ES-I3 (cell line): ENCODE data around the gene TMEM26.

Experiments
- H3K36me3 ChIP-seq: 2 replicates; pipeline ENCODE4 v1.6.1; 2013; ENCODE audit warnings: mild to moderate bottlenecking, low read length, control low read depth, moderate library complexity; ENCODE audit not compliant: insufficient read depth
- H3K4me1 ChIP-seq: 2 replicates; pipeline ENCODE4 v1.6.1; 2013; ENCODE audit warnings: mild to moderate bottlenecking, control low read depth, low read length; ENCODE audit not compliant: insufficient read depth
- H3K9ac ChIP-seq: 2 replicates; pipeline ENCODE4 v1.6.1; 2013; ENCODE audit warnings: low read depth, mild to moderate bottlenecking, low read length, moderate library complexity
- H3K9me3 ChIP-seq: 2 replicates; pipeline ENCODE4 v1.6.1; 2013; ENCODE audit warnings: mild to moderate bottlenecking, low read length, moderate library complexity; ENCODE audit not compliant: control insufficient read depth, insufficient read depth

The TMEM26 gene

GRCh38 chr10:61448841-61449600 lies 4.2 kb downstream of the TMEM26 start:
- Histone ChIP-seq H3K9ac (no peak overlapping the region), H3K36me3 (no peaks in the 10 kb centered on the region), H3K4me1 (no peaks in the 10 kb centered on the region; the same call in 1 of the 2 replicates), H3K9me3 (no peaks in the 10 kb centered on the region)

GRCh38 chr10:61448091-61448490 lies 5.1 kb downstream of the TMEM26 start:
- Histone ChIP-seq H3K4me1 (no peaks in the 10 kb centered on the region), H3K36me3 (no peaks in the 10 kb centered on the region), H3K9me3 (no peaks in the 10 kb centered on the region), H3K9ac (no peak overlapping the region)

GRCh38 chr10:61439058-61439609 lies 14.0 kb downstream of the TMEM26 start:
- H3K36me3 ChIP-seq: no peaks in the 10 kb centered on the region
- H3K4me1 ChIP-seq: no peaks in the 10 kb centered on the region
- no peak overlapping the region for H3K9ac ChIP-seq
- H3K9me3 ChIP-seq: no peaks in the 10 kb centered on the region

GRCh38 chr10:61438141-61438988 lies 14.8 kb downstream of the TMEM26 start:
- no peaks in the 10 kb centered on the region for H3K36me3 ChIP-seq
- H3K9me3 ChIP-seq: no peaks in the 10 kb centered on the region
- no peaks in the 10 kb centered on the region for H3K4me1 ChIP-seq
- no peak overlapping the region for H3K9ac ChIP-seq

- no peak overlapping the region for H3K9ac ChIP-seq
- peaks cover 2% of the 10 kb centered on the region for H3K9me3 ChIP-seq
- H3K4me1 ChIP-seq: no peaks in the 10 kb centered on the region
- no peaks in the 10 kb centered on the region for H3K36me3 ChIP-seq
These were observed 30.0 kb downstream of the TMEM26 start for GRCh38 chr10:61423178-61423577.

GRCh38 chr10:61417661-61418060 lies 35.5 kb downstream of the TMEM26 start:
- Histone ChIP-seq H3K4me1 (peaks cover 4% of the 10 kb centered on the region; the same call in 1 of the 2 replicates), H3K36me3 (no peaks in the 10 kb centered on the region), H3K9me3 (0 out of 2 replicates have a peak, but pooled peaks cover 2% of the 10 kb centered on the region), H3K9ac (no peak overlapping the region)

GRCh38 chr10:61415824-61416223 lies 37.4 kb downstream of the TMEM26 start:
- Histone ChIP-seq H3K36me3 (no peaks in the 10 kb centered on the region), H3K9me3 (0 out of 2 replicates have a peak, but pooled peaks cover 2% of the 10 kb centered on the region), H3K9ac (no peak overlapping the region), H3K4me1 (peaks cover 4% of the 10 kb centered on the region; the same call in 1 of the 2 replicates)

- Histone ChIP-seq H3K9ac (no peak overlapping the region), H3K4me1 (peaks cover 4% of the 10 kb centered on the region; the same call in 1 of the 2 replicates)
These were observed 41.5 kb downstream of the TMEM26 start for GRCh38 chr10:61411706-61412105.

GRCh38 chr10:61410353-61411070 lies 42.7 kb downstream of the TMEM26 start:
- Histone ChIP-seq H3K36me3 (no peaks in the 10 kb centered on the region), H3K9me3 (no peaks in the 10 kb centered on the region), H3K9ac (no peak overlapping the region), H3K4me1 (peaks cover 4% of the 10 kb centered on the region; the same call in 1 of the 2 replicates)

More at GRCh38 chr10:61411706-61412105, 41.5 kb downstream of the TMEM26 start:
- no peaks in the 10 kb centered on the region for H3K36me3 ChIP-seq
- no peaks in the 10 kb centered on the region for H3K9me3 ChIP-seq

GRCh38 chr10:61409157-61409556 lies 44.0 kb downstream of the TMEM26 start:
- Histone ChIP-seq H3K9me3 (no peaks in the 10 kb centered on the region), H3K36me3 (no peaks in the 10 kb centered on the region), H3K4me1 (peaks cover 5% of the 10 kb centered on the region; the same call in 1 of the 2 replicates), H3K9ac (no peak overlapping the region)

GRCh38 chr10:61408105-61408504 lies 45.1 kb downstream of the TMEM26 start:
- Histone ChIP-seq H3K9ac (no peak overlapping the region), H3K4me1 (peaks cover 5% of the 10 kb centered on the region; the same call in 1 of the 2 replicates), H3K36me3 (no peaks in the 10 kb centered on the region), H3K9me3 (no peaks in the 10 kb centered on the region)

- Histone ChIP-seq H3K9me3 (no peaks in the 10 kb centered on the region), H3K9ac (no peak overlapping the region), H3K36me3 (no peaks in the 10 kb centered on the region), H3K4me1 (peaks cover 5% of the 10 kb centered on the region; the same call in 1 of the 2 replicates)
These were observed 46.4 kb downstream of the TMEM26 start for GRCh38 chr10:61406736-61407135.

- Histone ChIP-seq H3K9me3 (no peaks in the 10 kb centered on the region), H3K9ac (no peak overlapping the region), H3K4me1 (peaks cover 5% of the 10 kb centered on the region; the same call in 1 of the 2 replicates), H3K36me3 (no peaks in the 10 kb centered on the region)
These were observed 46.9 kb downstream of the TMEM26 start for GRCh38 chr10:61406242-61406641.

- Histone ChIP-seq H3K9me3 (no peaks in the 10 kb centered on the region), H3K36me3 (no peaks in the 10 kb centered on the region), H3K4me1 (peaks cover 5% of the 10 kb centered on the region; the same call in 1 of the 2 replicates), H3K9ac (no peak overlapping the region)
These were observed 48.4 kb downstream of the TMEM26 start for GRCh38 chr10:61404751-61405150.
